Tibial nerve (tissue), 4 donors: ENCODE measurements around the gene CLEC17A. TPM values are rescaled to one million over a fixed set of nuclear protein-coding genes. Genes with fewer than 3 reads are reported as not detected.

ENCODE experiments used
- DNase-seq, 2 donors: peaks; one replicate each; pipeline ENCODE4 v3.0.0-alpha.2; 2019; ENCODE audit warnings: low spot score in 2 of 2
- H3K27ac ChIP-seq, 4 donors: fragments of 200-600 bp; sonication (generic) in 3 of 4; one replicate each; pipeline ENCODE4 v1.5.1; 2017 to 2019; ENCODE audit warnings: mild to moderate bottlenecking in 1 of 4
- H3K27me3 ChIP-seq, 2 donors: fragments of 200-600 bp; sonication (generic) in 1 of 2; one replicate each; pipeline versions ENCODE4 v1.5.1 to v1.6.0; 2017 to 2019
- H3K36me3 ChIP-seq, 3 donors: fragments of 200-600 bp; sonication (generic); one replicate each; pipeline ENCODE4 v1.5.1; 2018 to 2019
- H3K4me1 ChIP-seq, 4 donors: fragments of 200-600 bp; sonication (generic) in 3 of 4; one replicate each; pipeline ENCODE4 v1.5.1; 2017 to 2019
- H3K4me3 ChIP-seq, 4 donors: fragments of 200-600 bp; sonication (generic) in 3 of 4; one replicate each; pipeline ENCODE4 v1.5.1; 2017 to 2019; ENCODE audit warnings: mild to moderate bottlenecking in 1 of 4, moderate library complexity in 1 of 4
- H3K9me3 ChIP-seq, 4 donors: fragments of 200-600 bp; sonication (generic) in 3 of 4; one replicate each; pipeline ENCODE4 v1.5.1; 2017 to 2019
- EP300 ChIP-seq, 2 donors: sonication (generic); formaldehyde crosslinking; IDR thresholded peaks; one replicate each; pipeline ENCODE4 v1.6.1; 2017; ENCODE audit warnings: antibody characterized with exemption in 2 of 2, mild to moderate bottlenecking in 1 of 2
- POLR2A ChIP-seq, 2 donors: fragments of 450-650 bp; IDR thresholded peaks; one replicate each; pipeline ENCODE4 v1.6.1; 2017; ENCODE audit warnings: antibody characterized with exemption in 2 of 2, mild to moderate bottlenecking in 2 of 2, moderate library complexity in 2 of 2
- WGBS, 2 donors: methylation state at CpG; one replicate each; pipeline ENCODE4 v1.1.5; 2018; 5-methylcytosine and 5-hydroxymethylcytosine counted together
- small RNA-seq: library from RNA; depleted of rRNA; stranded (forward); fragments of <200 nt; gene quantifications from one replicate; pipeline ENCODE3, GENCODE V24; 2016
- total RNA-seq, 4 donors: library from RNA; depleted of rRNA; stranded (reverse); fragments of >200 nt; gene quantifications; one replicate each; pipeline ENCODE4 v1.1.0, GENCODE V29; 2016
- TF ChIP-seq, protein P1 (sequence below), 5 experiments: fragments of 200-600 bp in 3 of 5; fragments of 450-650 bp in 2 of 5; sonication (generic) in 3 of 5; IDR thresholded peaks; one replicate each; pipeline ENCODE4 v1.5.1; 2016 to 2019; ENCODE audit warnings: antibody characterized with exemption in 5 of 5, mild to moderate bottlenecking in 3 of 5, moderate library complexity in 2 of 5

Gene CLEC17A
- total RNA-seq, 4 donors from 2014 or later, result 0.60 TPM; not detected in 3

DNA sequence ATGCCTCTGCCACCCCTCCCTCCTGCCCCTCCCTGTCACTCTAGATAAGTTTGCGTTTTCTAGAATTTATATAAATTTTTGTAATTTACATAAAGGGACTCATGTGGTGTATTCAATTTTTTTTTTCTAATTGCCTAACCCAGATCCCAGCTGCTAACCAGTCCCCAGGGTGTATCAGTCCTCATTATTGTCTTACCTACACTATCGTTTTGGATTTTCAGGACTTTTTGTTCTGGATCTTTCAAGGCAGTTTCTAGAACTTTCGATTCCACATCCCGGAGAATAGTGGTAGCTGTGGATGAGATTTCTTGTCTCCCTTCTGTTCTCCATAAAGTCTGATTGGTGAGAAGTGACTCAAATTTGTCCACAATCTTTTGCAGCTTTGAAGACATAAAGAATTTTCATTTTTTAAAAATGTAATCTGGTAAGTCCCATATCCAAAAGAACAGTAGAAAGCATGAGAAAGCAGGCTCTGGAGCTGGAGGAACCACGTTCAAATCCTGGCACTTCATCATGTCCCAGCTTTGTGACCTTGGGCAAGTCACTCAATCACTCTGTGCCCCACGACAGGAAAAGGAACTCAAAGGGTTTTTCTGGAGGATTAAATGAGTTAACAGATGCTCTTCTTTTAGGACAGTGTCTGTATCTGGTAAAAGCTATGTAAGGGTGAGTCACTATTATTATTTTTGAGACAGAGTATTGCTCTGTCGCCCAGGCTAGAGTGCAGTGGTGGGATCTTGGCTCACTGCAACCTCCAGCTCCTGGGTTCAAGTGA, 72.1 kb downstream of the CLEC17A start:
- Histone ChIP-seq H3K4me3 (no peak overlapping the region), H3K4me1 (no peaks in the 10 kb centered on the region), H3K27ac (no peak overlapping the region), H3K36me3 (no peaks in the 10 kb centered on the region), H3K27me3 (no peaks in the 10 kb centered on the region), H3K9me3 (no peaks in the 10 kb centered on the region)
- no peak for DNase-seq
- 70 to 72% methylated on average over 7 of the region's 7 CpGs for WGBS, 2 donors
- TF ChIP-seq POLR2A (IDR thresholded peaks at IDR 0.05) (no peak), EP300 (IDR thresholded peaks at IDR 0.05) (no peak)
- TF ChIP-seq, protein P1, sequence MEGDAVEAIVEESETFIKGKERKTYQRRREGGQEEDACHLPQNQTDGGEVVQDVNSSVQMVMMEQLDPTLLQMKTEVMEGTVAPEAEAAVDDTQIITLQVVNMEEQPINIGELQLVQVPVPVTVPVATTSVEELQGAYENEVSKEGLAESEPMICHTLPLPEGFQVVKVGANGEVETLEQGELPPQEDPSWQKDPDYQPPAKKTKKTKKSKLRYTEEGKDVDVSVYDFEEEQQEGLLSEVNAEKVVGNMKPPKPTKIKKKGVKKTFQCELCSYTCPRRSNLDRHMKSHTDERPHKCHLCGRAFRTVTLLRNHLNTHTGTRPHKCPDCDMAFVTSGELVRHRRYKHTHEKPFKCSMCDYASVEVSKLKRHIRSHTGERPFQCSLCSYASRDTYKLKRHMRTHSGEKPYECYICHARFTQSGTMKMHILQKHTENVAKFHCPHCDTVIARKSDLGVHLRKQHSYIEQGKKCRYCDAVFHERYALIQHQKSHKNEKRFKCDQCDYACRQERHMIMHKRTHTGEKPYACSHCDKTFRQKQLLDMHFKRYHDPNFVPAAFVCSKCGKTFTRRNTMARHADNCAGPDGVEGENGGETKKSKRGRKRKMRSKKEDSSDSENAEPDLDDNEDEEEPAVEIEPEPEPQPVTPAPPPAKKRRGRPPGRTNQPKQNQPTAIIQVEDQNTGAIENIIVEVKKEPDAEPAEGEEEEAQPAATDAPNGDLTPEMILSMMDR (IDR thresholded peaks at IDR 0.05), result no peak

DNA sequence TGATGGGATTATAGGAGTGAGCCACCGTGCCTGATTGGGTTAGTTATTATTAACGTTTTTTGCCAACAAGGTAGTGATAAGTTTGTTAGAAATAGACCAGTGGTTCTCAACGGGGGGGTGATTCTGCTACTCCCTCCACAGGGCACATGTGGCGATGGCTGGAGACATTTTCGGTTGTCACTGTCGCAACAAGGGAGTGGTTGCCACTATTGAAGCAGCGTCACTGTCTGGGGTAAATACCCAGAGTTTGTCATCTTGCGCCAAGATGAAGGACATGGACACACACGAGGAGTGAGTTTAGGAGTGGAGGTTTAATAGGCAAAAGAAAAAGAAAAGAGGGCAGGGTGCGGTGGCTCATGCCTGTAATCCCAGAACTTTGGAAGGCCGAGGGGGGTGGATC, 72.8 kb downstream of the CLEC17A start:
- no peaks in the 10 kb centered on the region for H3K9me3 ChIP-seq
- H3K36me3 ChIP-seq, result no peaks in the 10 kb centered on the region
- H3K27ac ChIP-seq, result no peak overlapping the region
- DNase-seq, result no peak
- no peaks in the 10 kb centered on the region for H3K27me3 ChIP-seq
- 72 to 76% methylated on average over 11 of the region's 11 CpGs for WGBS, 2 donors
- TF ChIP-seq EP300 (IDR thresholded peaks at IDR 0.05) (no peak), POLR2A (IDR thresholded peaks at IDR 0.05) (no peak)
- TF ChIP-seq, protein P1 (IDR thresholded peaks at IDR 0.05), result no peak
- no peaks in the 10 kb centered on the region for H3K4me1 ChIP-seq
- H3K4me3 ChIP-seq, result no peak overlapping the region

DNA sequence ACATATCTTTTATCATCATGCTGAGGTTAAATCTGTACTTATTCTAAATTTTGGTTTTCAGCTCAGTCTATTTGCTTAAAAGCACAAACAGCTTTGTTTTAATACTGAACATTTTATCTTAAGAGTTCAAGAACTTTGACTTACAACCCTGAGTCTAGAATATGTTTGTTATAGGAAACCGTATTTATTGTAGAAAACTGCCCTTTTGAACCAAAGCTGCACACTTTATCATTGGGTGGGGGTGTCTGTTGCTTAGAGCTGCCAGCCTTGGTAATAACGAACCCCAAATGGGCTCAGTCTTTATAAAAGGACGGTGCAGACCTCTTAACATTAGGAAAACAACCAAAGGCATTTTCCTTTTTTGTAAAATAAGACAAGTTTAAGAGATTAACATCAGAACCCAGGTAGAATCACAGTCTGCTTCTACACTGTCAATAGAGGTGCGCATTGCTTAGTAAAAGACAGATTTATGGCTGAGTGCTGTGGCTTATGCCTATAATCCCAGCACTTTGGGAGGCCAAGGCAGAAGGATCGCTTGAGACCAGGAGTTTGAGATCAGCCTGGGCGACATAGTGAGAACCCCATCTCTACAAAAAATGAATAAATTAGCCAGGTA, 77.1 kb downstream of the CLEC17A start:
- Histone ChIP-seq H3K9me3 (no peaks in the 10 kb centered on the region), H3K4me1 (no peaks in the 10 kb centered on the region), H3K36me3 (no peaks in the 10 kb centered on the region), H3K4me3 (no peak overlapping the region), H3K27me3 (no peaks in the 10 kb centered on the region), H3K27ac (no peak overlapping the region)
- no peak for DNase-seq
- no peak for TF ChIP-seq EP300 (IDR thresholded peaks at IDR 0.05)
- TF ChIP-seq POLR2A (IDR thresholded peaks at IDR 0.05), result no peak
- WGBS, 2 donors, result 66 to 76% methylated on average over 6 of the region's 6 CpGs

DNA sequence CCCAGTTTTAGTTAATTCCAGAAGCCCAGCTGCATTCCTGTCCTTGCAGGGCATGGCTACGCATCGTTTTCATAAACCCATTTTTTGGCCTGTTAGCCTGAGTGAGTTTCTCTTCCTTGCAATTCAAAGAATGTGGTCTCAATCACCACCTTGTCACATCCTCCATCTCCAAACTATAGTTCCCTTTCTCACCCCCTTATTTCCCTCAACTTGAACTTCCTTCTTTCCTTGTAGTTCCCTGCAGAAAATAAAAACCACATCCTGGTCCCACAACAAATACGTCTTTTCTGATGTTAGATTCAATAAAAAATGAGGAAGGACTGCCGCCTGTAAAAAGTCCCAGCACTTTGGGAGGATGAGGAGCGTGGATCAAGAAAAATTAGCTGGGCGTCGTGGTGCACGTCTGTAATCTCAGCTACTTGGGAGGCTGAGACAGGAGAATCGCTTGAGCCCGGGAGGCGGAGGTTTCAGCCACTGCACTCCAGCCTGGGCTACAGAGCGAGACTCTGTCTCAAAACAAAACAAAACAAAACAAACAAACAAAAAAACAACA, 78.6 kb downstream of the CLEC17A start:
- 71 to 77% methylated on average over 12 of the region's 12 CpGs for WGBS, 2 donors
- Histone ChIP-seq H3K27me3 (no peaks in the 10 kb centered on the region), H3K27ac (no peak overlapping the region), H3K36me3 (no peaks in the 10 kb centered on the region), H3K9me3 (no peaks in the 10 kb centered on the region), H3K4me3 (no peak overlapping the region), H3K4me1 (no peaks in the 10 kb centered on the region)
- no peak for TF ChIP-seq POLR2A (IDR thresholded peaks at IDR 0.05)
- peak in 1 of 2 donors; percentile 58 for TF ChIP-seq EP300 (IDR thresholded peaks at IDR 0.05)
- DNase-seq, result no peak

Small RNA genes lying within 50 kb of the gene (small RNA-seq; reads per million reads assigned to genes)
- gene AC022149.2, result not detected
- gene RN7SL842P, result not detected

Other genes with a start within 250 kb of the CLEC17A start
- 10 to 100 TPM; 22.0 to 40.9 (median 27.7) TPM for gene ADGRE5, start 201.6 kb upstream of the CLEC17A start, total RNA-seq
- gene DDX39A, start 163.7 kb upstream of the CLEC17A start, total RNA-seq, result 100 to 1,000 TPM in 2 of 4 donors, 10 to 100 TPM in 2; 60.7 to 136 (median 92.6) TPM
- gene PKN1, start 149.8 kb upstream of the CLEC17A start, total RNA-seq, result 100 to 1,000 TPM in 2 of 4 donors, 10 to 100 TPM in 2; 73.9 to 150 (median 118) TPM
- gene PTGER1, start 107.7 kb upstream of the CLEC17A start, total RNA-seq, result 1 to 10 TPM in 3 of 4 donors, under 1 TPM in 1; 0.90 to 5.9 (median 3.5) TPM
- gene GIPC1, start 87.0 kb upstream of the CLEC17A start, total RNA-seq, result 100 to 1,000 TPM in 3 of 4 donors, 10 to 100 TPM in 1; 61.8 to 122 (median 113) TPM
- 100 to 1,000 TPM in 1 of 4 donors, 10 to 100 TPM in 3; 48.9 to 132 (median 73.9) TPM for gene DNAJB1, start 64.7 kb upstream of the CLEC17A start, total RNA-seq
- gene TECR, start 53.5 kb upstream of the CLEC17A start, total RNA-seq, result 10 to 100 TPM; 33.1 to 55.1 (median 43.6) TPM
- 100 to 1,000 TPM; 315 to 444 (median 398) TPM for gene NDUFB7, start 11.0 kb upstream of the CLEC17A start, total RNA-seq
- gene ADGRE3, start 91.8 kb downstream of the CLEC17A start, total RNA-seq, result not detected
- gene ZNF333, start 107.0 kb downstream of the CLEC17A start, total RNA-seq, result 10 to 100 TPM; 35.3 to 42.6 (median 39.6) TPM
- gene ADGRE2, start 195.5 kb downstream of the CLEC17A start, total RNA-seq, result 1 to 10 TPM; 1.3 to 6.0 (median 4.0) TPM